Tibial artery (tissue), 4 donors: ENCODE measurements around the gene PTPMT1.

Experiments used
- DNase-seq, 2 donors: peaks; one replicate each; pipeline ENCODE4 v3.0.0-alpha.2; 2019
- H3K27ac ChIP-seq, 2 donors: fragments of 200-600 bp; sonication (generic) in 1 of 2; 1 replicate in 1 of 2; 2 replicates in 1 of 2; pipeline ENCODE4 v1.5.1; 2018 to 2019; ENCODE audit warnings: mild to moderate bottlenecking in 1 of 2
- H3K27me3 ChIP-seq, 2 donors: fragments of 200-600 bp; sonication (generic) in 1 of 2; one replicate each; pipeline versions ENCODE4 v1.5.1 to v1.6.0; 2016 to 2019
- H3K36me3 ChIP-seq, 3 donors: fragments of 200-600 bp; sonication (generic) in 2 of 3; one replicate each; pipeline ENCODE4 v1.5.1; 2016 to 2019; ENCODE audit warnings: mild to moderate bottlenecking in 2 of 3
- H3K4me1 ChIP-seq, 4 donors: fragments of 200-600 bp; sonication (generic) in 2 of 4; 1 replicate in 3 of 4; 2 replicates in 1 of 4; pipeline ENCODE4 v1.5.1; 2016 to 2019
- H3K4me3 ChIP-seq, 2 donors: fragments of 200-600 bp; sonication (generic) in 1 of 2; 1 replicate in 1 of 2; 2 replicates in 1 of 2; pipeline ENCODE4 v1.5.1; 2018 to 2019; ENCODE audit warnings: mild to moderate bottlenecking in 2 of 2
- H3K9me3 ChIP-seq, 3 donors: fragments of 200-600 bp; sonication (generic) in 1 of 3; one replicate each; pipeline ENCODE4 v1.5.1; 2016 to 2019
- CTCF ChIP-seq, 2 experiments: fragments of 200-600 bp in 1 of 2; fragments of 450-650 bp in 1 of 2; IDR thresholded peaks; one replicate each; pipeline ENCODE4 v1.5.1; 2017 to 2019; ENCODE audit warnings: antibody characterized with exemption in 2 of 2, mild to moderate bottlenecking in 1 of 2, moderate library complexity in 1 of 2
- intact Hi-C: fragments of 100-400 bp; cut with DNase I; formaldehyde crosslinking; loops from one replicate; pipeline ENCODE4 v1.15.0; 2023; ENCODE audit warnings: low total_unique reads

PTPMT1 gene

GRCh38 chr11:47591764-47592163, 26.4 kb downstream of the PTPMT1 start:
- peaks cover 0 to 69% of the 10 kb centered on the region in 2 donors for H3K27me3 ChIP-seq
- no peak overlapping the region for H3K27ac ChIP-seq
- peaks cover 0 to 18% (median 12%) of the 10 kb centered on the region in 4 donors for H3K4me1 ChIP-seq
- no peak for DNase-seq
- H3K9me3 ChIP-seq: no peaks in the 10 kb centered on the region
- no peak overlapping the region for H3K4me3 ChIP-seq
- intact Hi-C loops: no loop called here
- no peak for TF ChIP-seq CTCF (IDR thresholded peaks at IDR 0.05)
- no peaks in the 10 kb centered on the region for H3K36me3 ChIP-seq

GRCh38 chr11:47592251-47592650, 26.9 kb downstream of the PTPMT1 start:
- no peak overlapping the region for H3K27ac ChIP-seq
- H3K27me3 ChIP-seq: peaks cover 0 to 69% of the 10 kb centered on the region in 2 donors
- no peaks in the 10 kb centered on the region for H3K9me3 ChIP-seq
- H3K4me1 ChIP-seq: peaks cover 0 to 18% (median 12%) of the 10 kb centered on the region in 4 donors
- intact Hi-C loops: no loop called here
- H3K36me3 ChIP-seq: no peaks in the 10 kb centered on the region
- no peak for DNase-seq
- TF ChIP-seq CTCF (IDR thresholded peaks at IDR 0.05): no peak
- no peak overlapping the region for H3K4me3 ChIP-seq

- Histone ChIP-seq H3K27me3 (peaks cover 0 to 73% of the 10 kb centered on the region in 2 donors), H3K4me1 (peaks cover 0 to 18% (median 12%) of the 10 kb centered on the region in 4 donors), H3K4me3 (no peak overlapping the region), H3K9me3 (no peaks in the 10 kb centered on the region), H3K36me3 (no peaks in the 10 kb centered on the region), H3K27ac (no peak overlapping the region)
- no peak for DNase-seq
- no peak for TF ChIP-seq CTCF (IDR thresholded peaks at IDR 0.05)
- intact Hi-C loops: no loop called here
Observed at GRCh38 chr11:47592970-47593369, 27.6 kb downstream of the PTPMT1 start.

GRCh38 chr11:47593492-47593933, 28.1 kb downstream of the PTPMT1 start:
- H3K4me1 ChIP-seq: peaks cover 0 to 18% (median 12%) of the 10 kb centered on the region in 4 donors
- intact Hi-C loops: no loop called here
- H3K9me3 ChIP-seq: no peaks in the 10 kb centered on the region
- H3K4me3 ChIP-seq: no peak overlapping the region
- DNase-seq: no peak
- TF ChIP-seq CTCF (IDR thresholded peaks at IDR 0.05): no peak
- H3K36me3 ChIP-seq: no peaks in the 10 kb centered on the region
- peaks cover 0 to 73% of the 10 kb centered on the region in 2 donors for H3K27me3 ChIP-seq
- no peak overlapping the region for H3K27ac ChIP-seq

GRCh38 chr11:47593934-47594855, 28.8 kb downstream of the PTPMT1 start, which contains the start of gene C1QTNF4:
Gene C1QTNF4, minus strand, starts transcription at chr11:47594411. Its CDS starts 3,601 bp downstream, at chr11:47590810.
- no peak for DNase-seq
- peaks cover 0 to 18% (median 12%) of the 10 kb centered on the region in 4 donors for H3K4me1 ChIP-seq
- peaks cover 0 to 69% of the 10 kb centered on the region in 2 donors for H3K27me3 ChIP-seq
- no peaks in the 10 kb centered on the region for H3K36me3 ChIP-seq
- no peak within 1 kb of the TSS for H3K27ac ChIP-seq
- no peaks in the 10 kb centered on the region for H3K9me3 ChIP-seq
- TF ChIP-seq CTCF (IDR thresholded peaks at IDR 0.05): no peak
- intact Hi-C loops: no loop called here
- H3K4me3 ChIP-seq: peak within 1 kb of the TSS; percentile 15 to 40
